ENCODE results near the gene CLEC16A.

Gene CLEC16A

DNA sequence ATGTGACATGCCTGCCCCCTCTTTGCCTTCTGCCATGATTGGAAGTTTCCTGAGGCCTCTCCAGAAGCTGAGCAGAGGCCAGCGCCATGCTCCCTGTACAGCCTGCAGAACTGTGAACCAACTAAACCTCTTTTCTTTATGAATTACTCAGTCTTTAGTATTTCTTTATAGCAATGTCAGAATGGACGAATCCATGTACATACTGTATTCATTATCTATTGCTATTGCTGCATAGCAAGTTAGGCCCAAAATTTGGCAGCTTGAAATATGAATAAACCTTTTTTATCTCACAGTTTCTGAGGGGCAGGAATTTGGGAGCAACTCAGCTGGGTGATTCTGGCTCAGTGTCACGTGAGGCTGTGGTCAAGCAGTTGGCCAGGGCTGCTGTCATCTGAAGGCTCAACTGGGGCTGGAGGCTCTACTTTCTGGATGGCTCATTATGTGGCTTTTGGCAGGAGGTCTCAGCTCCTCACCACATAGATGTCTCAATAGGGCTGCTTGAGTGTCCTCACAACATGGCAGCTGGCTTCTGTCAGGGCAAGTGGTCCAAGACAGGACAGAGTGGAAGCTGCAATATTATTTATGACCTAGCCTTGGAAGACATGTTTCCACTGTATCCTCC lies 271.7 kb downstream of the CLEC16A start:
- TF ChIP-seq NFIC (IDR thresholded peaks at IDR 0.05), result no peak
- TF ChIP-seq, protein P1, sequence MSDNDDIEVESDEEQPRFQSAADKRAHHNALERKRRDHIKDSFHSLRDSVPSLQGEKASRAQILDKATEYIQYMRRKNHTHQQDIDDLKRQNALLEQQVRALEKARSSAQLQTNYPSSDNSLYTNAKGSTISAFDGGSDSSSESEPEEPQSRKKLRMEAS (IDR thresholded peaks at IDR 0.05), result no peak
- no peak for TF ChIP-seq EGR1 (IDR thresholded peaks at IDR 0.05)
- no peak for TF ChIP-seq EP300 (IDR thresholded peaks at IDR 0.05; ENCODE audit: borderline replicate concordance)
- TF ChIP-seq, protein P2, sequence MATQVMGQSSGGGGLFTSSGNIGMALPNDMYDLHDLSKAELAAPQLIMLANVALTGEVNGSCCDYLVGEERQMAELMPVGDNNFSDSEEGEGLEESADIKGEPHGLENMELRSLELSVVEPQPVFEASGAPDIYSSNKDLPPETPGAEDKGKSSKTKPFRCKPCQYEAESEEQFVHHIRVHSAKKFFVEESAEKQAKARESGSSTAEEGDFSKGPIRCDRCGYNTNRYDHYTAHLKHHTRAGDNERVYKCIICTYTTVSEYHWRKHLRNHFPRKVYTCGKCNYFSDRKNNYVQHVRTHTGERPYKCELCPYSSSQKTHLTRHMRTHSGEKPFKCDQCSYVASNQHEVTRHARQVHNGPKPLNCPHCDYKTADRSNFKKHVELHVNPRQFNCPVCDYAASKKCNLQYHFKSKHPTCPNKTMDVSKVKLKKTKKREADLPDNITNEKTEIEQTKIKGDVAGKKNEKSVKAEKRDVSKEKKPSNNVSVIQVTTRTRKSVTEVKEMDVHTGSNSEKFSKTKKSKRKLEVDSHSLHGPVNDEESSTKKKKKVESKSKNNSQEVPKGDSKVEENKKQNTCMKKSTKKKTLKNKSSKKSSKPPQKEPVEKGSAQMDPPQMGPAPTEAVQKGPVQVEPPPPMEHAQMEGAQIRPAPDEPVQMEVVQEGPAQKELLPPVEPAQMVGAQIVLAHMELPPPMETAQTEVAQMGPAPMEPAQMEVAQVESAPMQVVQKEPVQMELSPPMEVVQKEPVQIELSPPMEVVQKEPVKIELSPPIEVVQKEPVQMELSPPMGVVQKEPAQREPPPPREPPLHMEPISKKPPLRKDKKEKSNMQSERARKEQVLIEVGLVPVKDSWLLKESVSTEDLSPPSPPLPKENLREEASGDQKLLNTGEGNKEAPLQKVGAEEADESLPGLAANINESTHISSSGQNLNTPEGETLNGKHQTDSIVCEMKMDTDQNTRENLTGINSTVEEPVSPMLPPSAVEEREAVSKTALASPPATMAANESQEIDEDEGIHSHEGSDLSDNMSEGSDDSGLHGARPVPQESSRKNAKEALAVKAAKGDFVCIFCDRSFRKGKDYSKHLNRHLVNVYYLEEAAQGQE (IDR thresholded peaks at IDR 0.05; ENCODE audit: low read depth), result no peak
- no peak for TF ChIP-seq RAD21 (IDR thresholded peaks at IDR 0.05; ENCODE audit: low read depth)
- no peak for TF ChIP-seq CEBPB (IDR thresholded peaks at IDR 0.05)
- TF ChIP-seq TCF12 (IDR thresholded peaks at IDR 0.05; ENCODE audit: low read depth), result no peak
- TF ChIP-seq TEAD4 (IDR thresholded peaks at IDR 0.05), result no peak
- no peak for TF ChIP-seq YY1 (IDR thresholded peaks at IDR 0.05; ENCODE audit: low read depth)
- TF ChIP-seq, protein P3, sequence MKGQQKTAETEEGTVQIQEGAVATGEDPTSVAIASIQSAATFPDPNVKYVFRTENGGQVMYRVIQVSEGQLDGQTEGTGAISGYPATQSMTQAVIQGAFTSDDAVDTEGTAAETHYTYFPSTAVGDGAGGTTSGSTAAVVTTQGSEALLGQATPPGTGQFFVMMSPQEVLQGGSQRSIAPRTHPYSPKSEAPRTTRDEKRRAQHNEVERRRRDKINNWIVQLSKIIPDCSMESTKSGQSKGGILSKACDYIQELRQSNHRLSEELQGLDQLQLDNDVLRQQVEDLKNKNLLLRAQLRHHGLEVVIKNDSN (IDR thresholded peaks at IDR 0.05), result no peak
- TF ChIP-seq FOXM1 (IDR thresholded peaks at IDR 0.05; ENCODE audit: borderline replicate concordance, low read depth), result no peak
- TF ChIP-seq TAF1 (IDR thresholded peaks at IDR 0.05; ENCODE audit: low read depth), result no peak
- TF ChIP-seq CREB1 (IDR thresholded peaks at IDR 0.05; ENCODE audit: low read depth), result no peak
- TF ChIP-seq ZBTB7A (IDR thresholded peaks at IDR 0.05; ENCODE audit: low read depth), result no peak

DNA sequence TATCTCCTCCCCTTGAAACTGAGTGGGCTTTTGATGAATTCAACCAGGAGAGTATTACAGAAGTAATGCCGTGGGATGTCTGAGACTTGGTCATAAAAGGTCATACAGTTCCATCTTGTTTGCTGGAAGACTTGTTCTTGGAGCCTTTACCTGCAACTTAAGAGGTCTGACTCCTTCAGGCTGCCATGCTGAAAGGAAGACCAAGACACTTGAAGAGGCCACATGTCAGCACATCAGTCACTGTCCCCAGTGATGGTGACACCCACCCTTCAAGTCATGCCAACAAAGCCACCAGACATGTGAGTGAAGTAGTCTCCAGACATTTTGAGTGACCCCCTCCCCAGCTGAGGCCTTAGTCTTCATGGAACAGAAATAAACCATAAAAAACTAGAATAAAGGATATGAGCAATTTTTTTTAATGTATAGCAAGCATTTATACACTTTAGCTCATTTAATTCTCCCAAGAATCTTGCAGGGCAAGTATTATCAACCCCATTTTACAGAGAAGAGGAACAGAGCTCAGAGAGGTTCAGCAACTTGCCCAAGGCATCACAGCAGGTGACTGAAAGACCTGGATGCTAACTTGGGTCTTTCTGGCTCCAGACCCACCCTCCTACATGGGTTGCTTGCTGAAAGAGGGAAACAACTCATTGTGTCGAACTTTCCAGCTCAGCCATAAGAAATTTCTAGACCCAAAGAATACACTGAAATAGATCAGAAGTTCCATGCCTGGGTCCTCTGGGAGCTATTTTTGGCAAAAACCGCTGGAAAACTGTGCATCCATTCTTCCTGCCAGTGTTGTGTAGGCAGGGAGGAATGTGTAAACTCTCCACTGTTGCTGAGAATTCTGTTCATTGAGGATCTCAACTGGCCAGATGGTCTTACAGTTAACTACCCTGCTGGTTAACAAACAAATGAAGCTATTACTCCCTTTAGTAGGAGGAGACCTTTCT lies 273.6 kb downstream of the CLEC16A start:
- TF ChIP-seq EP300 (IDR thresholded peaks at IDR 0.05; ENCODE audit: borderline replicate concordance) (no peak), RAD21 (IDR thresholded peaks at IDR 0.05; ENCODE audit: low read depth) (no peak), CEBPB (IDR thresholded peaks at IDR 0.05) (no peak), CREB1 (IDR thresholded peaks at IDR 0.05; ENCODE audit: low read depth) (no peak), FOXM1 (IDR thresholded peaks at IDR 0.05; ENCODE audit: borderline replicate concordance, low read depth) (no peak), EGR1 (IDR thresholded peaks at IDR 0.05) (no peak), YY1 (IDR thresholded peaks at IDR 0.05; ENCODE audit: low read depth) (no peak), NFIC (IDR thresholded peaks at IDR 0.05) (no peak), TCF12 (IDR thresholded peaks at IDR 0.05; ENCODE audit: low read depth) (no peak), ZBTB7A (IDR thresholded peaks at IDR 0.05; ENCODE audit: low read depth) (no peak), TEAD4 (IDR thresholded peaks at IDR 0.05) (no peak), TAF1 (IDR thresholded peaks at IDR 0.05; ENCODE audit: low read depth) (no peak)
- TF ChIP-seq, protein P2 (IDR thresholded peaks at IDR 0.05; ENCODE audit: low read depth), result no peak
- TF ChIP-seq, protein P1 (IDR thresholded peaks at IDR 0.05), result no peak
- TF ChIP-seq, protein P3 (IDR thresholded peaks at IDR 0.05), result no peak

DNA sequence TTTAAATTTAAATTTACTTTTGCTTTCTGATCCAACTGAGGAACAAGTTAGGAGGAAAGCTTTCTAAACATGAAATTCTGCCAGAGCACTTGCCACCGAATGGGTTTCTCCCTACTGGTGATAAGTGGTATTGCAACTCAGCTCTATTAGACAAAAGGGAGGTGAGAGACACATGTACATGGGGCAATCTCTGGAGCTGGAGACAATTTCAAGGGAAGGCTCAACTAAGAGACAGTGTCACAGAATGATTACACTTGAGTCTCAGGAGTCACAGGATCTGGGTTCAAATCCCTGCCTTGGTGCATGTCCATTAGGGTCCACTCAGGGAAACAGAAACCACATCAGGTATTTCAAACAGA lies 274.2 kb downstream of the CLEC16A start:
- TF ChIP-seq NFIC (IDR thresholded peaks at IDR 0.05) (no peak), YY1 (IDR thresholded peaks at IDR 0.05; ENCODE audit: low read depth) (no peak), EGR1 (IDR thresholded peaks at IDR 0.05) (no peak), FOXM1 (IDR thresholded peaks at IDR 0.05; ENCODE audit: borderline replicate concordance, low read depth) (no peak), EP300 (IDR thresholded peaks at IDR 0.05; ENCODE audit: borderline replicate concordance) (no peak), CEBPB (IDR thresholded peaks at IDR 0.05) (no peak), ZBTB7A (IDR thresholded peaks at IDR 0.05; ENCODE audit: low read depth) (no peak), CREB1 (IDR thresholded peaks at IDR 0.05; ENCODE audit: low read depth) (no peak), RAD21 (IDR thresholded peaks at IDR 0.05; ENCODE audit: low read depth) (no peak), TEAD4 (IDR thresholded peaks at IDR 0.05) (no peak), TAF1 (IDR thresholded peaks at IDR 0.05; ENCODE audit: low read depth) (no peak)
- TF ChIP-seq, protein P3 (IDR thresholded peaks at IDR 0.05), result no peak
- TF ChIP-seq, protein P1 (IDR thresholded peaks at IDR 0.05), result no peak
- TF ChIP-seq, protein P2 (IDR thresholded peaks at IDR 0.05; ENCODE audit: low read depth), result no peak
